ENCODE data around the gene INSM1.

Gene INSM1

GRCh38 chr20:20329564-20329963, 38.3 kb upstream of the INSM1 start:
- no peak for TF ChIP-seq CTCF (IDR thresholded peaks at IDR 0.05; ENCODE audit: low read depth, low read length, missing control alignments)
- H3K4me3 ChIP-seq (ENCODE audit: low read depth, low read length): no peak overlapping the region
- in situ Hi-C loops (cut with HindIII; ENCODE audit: low sequenced_read_pairs): no loop called here
- DNase-seq (ENCODE audit: low read depth): no peak

GRCh38 chr20:20331156-20331555, 36.7 kb upstream of the INSM1 start:
- H3K4me3 ChIP-seq (ENCODE audit: low read depth, low read length): no peak overlapping the region
- in situ Hi-C loops (cut with HindIII; ENCODE audit: low sequenced_read_pairs): no loop called here
- no peak for TF ChIP-seq CTCF (IDR thresholded peaks at IDR 0.05; ENCODE audit: low read depth, low read length, missing control alignments)
- DNase-seq (ENCODE audit: low read depth): no peak

DNA sequence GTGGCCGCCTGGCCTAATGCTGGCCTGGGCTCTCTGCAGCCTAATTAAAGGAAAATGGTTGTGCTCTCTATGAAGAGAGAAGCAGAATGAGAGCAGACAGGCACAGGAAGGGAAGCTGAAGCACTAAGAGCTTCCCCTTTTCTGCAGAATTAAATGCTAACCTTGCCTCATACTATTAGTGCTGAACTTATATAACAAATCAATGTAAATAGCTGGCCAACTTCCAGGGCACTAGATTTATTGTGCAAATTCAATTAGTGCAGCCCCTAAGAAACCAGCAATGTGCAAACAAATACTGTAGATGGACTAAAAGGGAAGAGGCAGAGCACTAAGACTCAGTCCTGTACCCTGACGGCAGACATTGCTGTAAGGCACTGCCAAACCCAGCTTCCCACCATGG, 36.1 kb upstream of the INSM1 start:
- TF ChIP-seq CTCF (IDR thresholded peaks at IDR 0.05; ENCODE audit: low read depth, low read length, missing control alignments): no peak
- no peak overlapping the region for H3K4me3 ChIP-seq (ENCODE audit: low read depth, low read length)
- in situ Hi-C loops (cut with HindIII; ENCODE audit: low sequenced_read_pairs): no loop called here
- no peak for DNase-seq (ENCODE audit: low read depth)

- in situ Hi-C loops (cut with HindIII; ENCODE audit: low sequenced_read_pairs): no loop called here
- no peak overlapping the region for H3K4me3 ChIP-seq (ENCODE audit: low read depth, low read length)
- DNase-seq (ENCODE audit: low read depth): no peak
- TF ChIP-seq CTCF (IDR thresholded peaks at IDR 0.05; ENCODE audit: low read depth, low read length, missing control alignments): no peak
These were observed 34.0 kb upstream of the INSM1 start for GRCh38 chr20:20333866-20334265.

DNA sequence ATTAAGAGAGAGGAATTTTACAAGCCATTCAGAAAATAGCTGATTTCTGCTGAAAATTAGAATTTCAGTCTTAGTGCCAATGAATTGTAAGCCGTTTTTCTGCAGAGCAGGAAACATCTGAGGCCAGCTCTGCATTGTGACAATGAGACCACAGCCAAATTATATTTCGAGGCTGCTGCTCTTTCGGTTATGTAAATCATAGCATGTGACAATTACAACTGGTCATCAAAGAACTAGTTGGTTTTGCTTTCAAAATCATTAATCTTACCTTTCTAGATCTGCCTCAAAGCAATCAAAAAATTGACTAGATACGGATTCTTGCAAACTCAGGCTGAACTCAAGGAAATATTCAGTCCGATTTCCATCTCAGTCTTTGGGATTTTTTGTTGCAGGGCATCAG, 33.4 kb upstream of the INSM1 start:
- no peak for DNase-seq (ENCODE audit: low read depth)
- no peak for TF ChIP-seq CTCF (IDR thresholded peaks at IDR 0.05; ENCODE audit: low read depth, low read length, missing control alignments)
- in situ Hi-C loops (cut with HindIII; ENCODE audit: low sequenced_read_pairs): no loop called here
- no peak overlapping the region for H3K4me3 ChIP-seq (ENCODE audit: low read depth, low read length)

GRCh38 chr20:20338133-20338730, 29.7 kb upstream of the INSM1 start:
- H3K4me3 ChIP-seq (ENCODE audit: low read depth, low read length): no peak overlapping the region
- no peak for DNase-seq (ENCODE audit: low read depth)
- TF ChIP-seq CTCF (IDR thresholded peaks at IDR 0.05; ENCODE audit: low read depth, low read length, missing control alignments): no peak
- in situ Hi-C loops (cut with HindIII; ENCODE audit: low sequenced_read_pairs): no loop called here

- in situ Hi-C loops (cut with HindIII; ENCODE audit: low sequenced_read_pairs): no loop called here
- H3K4me3 ChIP-seq (ENCODE audit: low read depth, low read length): no peak overlapping the region
- no peak for DNase-seq (ENCODE audit: low read depth)
- TF ChIP-seq CTCF (IDR thresholded peaks at IDR 0.05; ENCODE audit: low read depth, low read length, missing control alignments): no peak
These were observed 27.5 kb upstream of the INSM1 start for GRCh38 chr20:20340443-20340842.
